ENCODE measurements around the gene RAB6A. TPM values are rescaled to one million over a fixed set of nuclear protein-coding genes. Genes with fewer than 3 reads are reported as not detected.
A peak's percentile ranks its signal among the peaks of the same experiment; 100 is the strongest.

RAB6A gene
- polyA plus RNA-seq, 2 of the 4 experiments (the other 2 are of a cell fraction): 75.7 to 141 TPM

DNA sequence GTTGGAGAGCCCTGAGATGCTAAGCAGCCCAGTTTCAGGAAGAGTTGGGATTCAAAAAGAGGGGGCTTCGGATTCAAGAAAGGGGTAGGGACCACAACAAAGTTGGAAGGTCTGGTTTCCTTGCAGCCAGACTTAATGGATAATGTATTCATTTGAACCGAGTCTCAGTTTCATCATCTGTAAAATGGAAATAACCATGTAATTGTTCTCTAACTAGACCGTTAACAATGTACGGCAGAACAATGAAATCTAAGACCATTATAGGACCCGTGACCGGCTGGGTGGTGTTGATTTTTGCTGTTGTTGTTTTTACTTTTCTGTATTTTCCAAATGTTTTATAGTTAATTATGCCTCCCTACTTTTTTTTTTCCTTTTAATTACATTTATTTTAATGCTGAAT lies 20.4 kb upstream of the RAB6A start:
- H3K4me3 ChIP-seq: no peak overlapping the region
- ChIA-PET POLR2A (no interaction called here), CTCF (interaction anchor here (1.3 kb wide), 1 partner anchor 13 kb away, joined by 4 read pairs; no protein-coding TSS in a partner anchor)
- no peaks in the 10 kb centered on the region for H3K9me3 ChIP-seq
- peak overlapping the region in 1 of 2 experiments; percentile 91; a peak in 2 of 6 replicates for H3K27ac ChIP-seq
- FAIRE-seq (no peak), ATAC-seq (no peak), DNase-seq (ENCODE audit: low read depth in 1 of 2, low spot score in 1 of 2) (no peak)
- WGBS (ENCODE audit: missing lambda C conversion rate): 93% methylated on average over 6 of the region's 6 CpGs
- no peak overlapping the region for H3K4me2 ChIP-seq
- TF ChIP-seq, protein P1, sequence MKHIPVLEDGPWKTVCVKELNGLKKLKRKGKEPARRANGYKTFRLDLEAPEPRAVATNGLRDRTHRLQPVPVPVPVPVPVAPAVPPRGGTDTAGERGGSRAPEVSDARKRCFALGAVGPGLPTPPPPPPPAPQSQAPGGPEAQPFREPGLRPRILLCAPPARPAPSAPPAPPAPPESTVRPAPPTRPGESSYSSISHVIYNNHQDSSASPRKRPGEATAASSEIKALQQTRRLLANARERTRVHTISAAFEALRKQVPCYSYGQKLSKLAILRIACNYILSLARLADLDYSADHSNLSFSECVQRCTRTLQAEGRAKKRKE (CRISPR knock-in tag; IDR thresholded peaks at IDR 0.05; ENCODE audit: low read depth): no peak
- no peak for TF ChIP-seq POLR2A (IDR thresholded peaks at IDR 0.05; ENCODE audit: low read length)
- no peak for TF ChIP-seq EHF (CRISPR knock-in tag; IDR thresholded peaks at IDR 0.05)
- TF ChIP-seq, protein P2, sequence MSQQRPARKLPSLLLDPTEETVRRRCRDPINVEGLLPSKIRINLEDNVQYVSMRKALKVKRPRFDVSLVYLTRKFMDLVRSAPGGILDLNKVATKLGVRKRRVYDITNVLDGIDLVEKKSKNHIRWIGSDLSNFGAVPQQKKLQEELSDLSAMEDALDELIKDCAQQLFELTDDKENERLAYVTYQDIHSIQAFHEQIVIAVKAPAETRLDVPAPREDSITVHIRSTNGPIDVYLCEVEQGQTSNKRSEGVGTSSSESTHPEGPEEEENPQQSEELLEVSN (IDR thresholded peaks at IDR 0.05; ENCODE audit: borderline replicate concordance, low read depth): no peak
- TF ChIP-seq TP53 (CRISPR knock-in tag; IDR thresholded peaks at IDR 0.05): no peak
- TF ChIP-seq ZSCAN20 (CRISPR knock-in tag; IDR thresholded peaks at IDR 0.05): no peak
- TF ChIP-seq, protein P3, sequence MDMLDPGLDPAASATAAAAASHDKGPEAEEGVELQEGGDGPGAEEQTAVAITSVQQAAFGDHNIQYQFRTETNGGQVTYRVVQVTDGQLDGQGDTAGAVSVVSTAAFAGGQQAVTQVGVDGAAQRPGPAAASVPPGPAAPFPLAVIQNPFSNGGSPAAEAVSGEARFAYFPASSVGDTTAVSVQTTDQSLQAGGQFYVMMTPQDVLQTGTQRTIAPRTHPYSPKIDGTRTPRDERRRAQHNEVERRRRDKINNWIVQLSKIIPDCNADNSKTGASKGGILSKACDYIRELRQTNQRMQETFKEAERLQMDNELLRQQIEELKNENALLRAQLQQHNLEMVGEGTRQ (IDR thresholded peaks at IDR 0.05): no peak
- TF ChIP-seq HOXA7 (CRISPR knock-in tag; IDR thresholded peaks at IDR 0.05): no peak
- no peak for TF ChIP-seq SMC3 (IDR thresholded peaks at IDR 0.05)
- TF ChIP-seq, protein P4, sequence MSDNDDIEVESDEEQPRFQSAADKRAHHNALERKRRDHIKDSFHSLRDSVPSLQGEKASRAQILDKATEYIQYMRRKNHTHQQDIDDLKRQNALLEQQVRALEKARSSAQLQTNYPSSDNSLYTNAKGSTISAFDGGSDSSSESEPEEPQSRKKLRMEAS (IDR thresholded peaks at IDR 0.05): no peak
- TF ChIP-seq KDM5A (IDR thresholded peaks at IDR 0.05): no peak
- no peak for TF ChIP-seq FOXS1 (CRISPR knock-in tag; IDR thresholded peaks at IDR 0.05)
- no peak for TF ChIP-seq RFX5 (IDR thresholded peaks at IDR 0.05)
- TF ChIP-seq ZNF302 (CRISPR knock-in tag; IDR thresholded peaks at IDR 0.05): no peak
- TF ChIP-seq SREBF2 (IDR thresholded peaks at IDR 0.05): no peak
- no peak for TF ChIP-seq HOXB13 (CRISPR knock-in tag; IDR thresholded peaks at IDR 0.05; ENCODE audit: low read depth)
- no peak for TF ChIP-seq JUNB (IDR thresholded peaks at IDR 0.05)
- no peak for TF ChIP-seq ESRRA (IDR thresholded peaks at IDR 0.05; ENCODE audit: borderline replicate concordance, low read length)
- H3K4me1 ChIP-seq: peaks cover 25% of the 10 kb centered on the region; the same call in 2 of the 3 replicates

DNA sequence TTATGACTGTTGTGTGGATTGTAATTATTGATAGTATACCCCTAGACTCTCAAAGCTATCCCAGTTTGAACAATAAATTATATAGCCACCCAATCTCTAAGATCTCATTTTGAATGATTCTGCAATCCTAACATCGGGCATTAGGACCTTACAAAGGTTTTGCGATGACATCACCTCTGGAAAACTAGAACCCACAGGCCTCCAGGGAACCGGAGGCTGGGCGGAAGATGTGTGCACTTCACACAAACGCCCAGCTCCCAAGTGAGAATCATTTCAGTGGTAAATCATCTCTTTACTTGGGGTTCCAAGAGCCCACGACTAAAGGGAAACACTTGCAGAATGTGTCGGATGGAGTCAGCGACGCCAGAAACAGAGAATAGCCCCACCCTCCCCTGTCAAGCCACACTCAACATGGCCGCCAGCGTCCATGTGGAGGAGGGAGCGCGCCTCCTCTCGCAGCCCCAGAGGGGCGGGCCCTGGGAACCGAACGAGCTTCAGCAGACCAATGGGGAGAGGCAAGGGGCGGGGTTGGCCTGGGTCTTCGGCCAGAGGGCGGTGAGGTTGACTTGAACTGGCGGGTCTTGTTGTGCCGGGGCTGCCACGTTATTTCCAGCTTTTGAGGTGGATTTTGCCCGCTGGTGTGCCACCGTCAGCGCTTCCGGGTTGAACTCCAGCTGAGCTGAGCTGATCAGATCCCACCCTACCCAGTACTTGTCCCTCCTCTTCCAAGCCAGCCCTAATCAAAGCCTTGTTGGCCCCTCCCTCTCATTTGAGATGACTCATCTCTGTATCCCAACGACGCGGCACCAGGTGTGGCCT lies 18.4 kb upstream of the RAB6A start:
- Histone ChIP-seq H3K27ac (peak overlapping the region; percentile 80 to 91), H3K4me2 (peak overlapping the region; percentile 93), H3K4me1 (peaks cover 15% of the 10 kb centered on the region; the same call in 2 of the 3 replicates), H3K9me3 (no peaks in the 10 kb centered on the region), H3K4me3 (peak overlapping the region; percentile 40)
- DNase-seq (ENCODE audit: low read depth in 1 of 2, low spot score in 1 of 2): peak; percentile 97 to 99
- peak; percentile 99 for ATAC-seq
- POLR2A ChIA-PET: interaction anchor here (0.6 to 3.0 kb wide), 12 partner anchors 9 to 472 kb away, joined by 3 to 89 read pairs (median 5); partner anchors contain the start of genes COA4, MRPL48, PAAF1 and RAB6A
- CTCF ChIA-PET: interaction anchor here (0.6 to 3.9 kb wide), 10 partner anchors 9 to 444 kb away, joined by 3 to 19 read pairs (median 3); partner anchors contain the start of genes MRPL48 and RAB6A
- WGBS (ENCODE audit: missing lambda C conversion rate): 2% methylated on average over 29 of the region's 30 CpGs
- peak; percentile 43 for FAIRE-seq
- TF ChIP-seq, protein P5, sequence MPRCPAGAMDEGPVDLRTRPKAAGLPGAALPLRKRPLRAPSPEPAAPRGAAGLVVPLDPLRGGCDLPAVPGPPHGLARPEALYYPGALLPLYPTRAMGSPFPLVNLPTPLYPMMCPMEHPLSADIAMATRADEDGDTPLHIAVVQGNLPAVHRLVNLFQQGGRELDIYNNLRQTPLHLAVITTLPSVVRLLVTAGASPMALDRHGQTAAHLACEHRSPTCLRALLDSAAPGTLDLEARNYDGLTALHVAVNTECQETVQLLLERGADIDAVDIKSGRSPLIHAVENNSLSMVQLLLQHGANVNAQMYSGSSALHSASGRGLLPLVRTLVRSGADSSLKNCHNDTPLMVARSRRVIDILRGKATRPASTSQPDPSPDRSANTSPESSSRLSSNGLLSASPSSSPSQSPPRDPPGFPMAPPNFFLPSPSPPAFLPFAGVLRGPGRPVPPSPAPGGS (IDR thresholded peaks at IDR 0.05): peak; percentile 54; the same call in 2 of the 3 replicates
- TF ChIP-seq ZFP36 (IDR thresholded peaks at IDR 0.05; ENCODE audit: borderline replicate concordance, partially characterized antibody) (no peak), HOXB5 (CRISPR knock-in tag; IDR thresholded peaks at IDR 0.05) (no peak), FOSL2 (IDR thresholded peaks at IDR 0.05) (peak; percentile 81), FOSL2 (CRISPR knock-in tag; IDR thresholded peaks at IDR 0.05) (peak; percentile 97), TP53 (CRISPR knock-in tag; IDR thresholded peaks at IDR 0.05) (0 out of 2 replicates have a peak, but pooled peaks have one; percentile 42), FOXS1 (CRISPR knock-in tag; IDR thresholded peaks at IDR 0.05) (no peak), MAFK (IDR thresholded peaks at IDR 0.05; ENCODE audit: partially characterized antibody) (peak; percentile 60), NPAS2 (CRISPR knock-in tag; IDR thresholded peaks at IDR 0.05; ENCODE audit: borderline replicate concordance) (no peak), SMC3 (IDR thresholded peaks at IDR 0.05) (no peak), HOXB13 (CRISPR knock-in tag; IDR thresholded peaks at IDR 0.05; ENCODE audit: low read depth) (no peak), MYC (IDR thresholded peaks at IDR 0.05; ENCODE audit: borderline replicate concordance, low read length) (peak; percentile 90), POLR2A (IDR thresholded peaks at IDR 0.05; ENCODE audit: low read length) (peak; percentile 48), NFE2L2 (conservative IDR thresholded peaks at IDR 0.05; ENCODE audit: low read length) (no peak)
- TF ChIP-seq, protein P6, sequence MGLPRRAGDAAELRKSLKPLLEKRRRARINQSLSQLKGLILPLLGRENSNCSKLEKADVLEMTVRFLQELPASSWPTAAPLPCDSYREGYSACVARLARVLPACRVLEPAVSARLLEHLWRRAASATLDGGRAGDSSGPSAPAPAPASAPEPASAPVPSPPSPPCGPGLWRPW (IDR thresholded peaks at IDR 0.05): no peak
- TF ChIP-seq, protein P7, sequence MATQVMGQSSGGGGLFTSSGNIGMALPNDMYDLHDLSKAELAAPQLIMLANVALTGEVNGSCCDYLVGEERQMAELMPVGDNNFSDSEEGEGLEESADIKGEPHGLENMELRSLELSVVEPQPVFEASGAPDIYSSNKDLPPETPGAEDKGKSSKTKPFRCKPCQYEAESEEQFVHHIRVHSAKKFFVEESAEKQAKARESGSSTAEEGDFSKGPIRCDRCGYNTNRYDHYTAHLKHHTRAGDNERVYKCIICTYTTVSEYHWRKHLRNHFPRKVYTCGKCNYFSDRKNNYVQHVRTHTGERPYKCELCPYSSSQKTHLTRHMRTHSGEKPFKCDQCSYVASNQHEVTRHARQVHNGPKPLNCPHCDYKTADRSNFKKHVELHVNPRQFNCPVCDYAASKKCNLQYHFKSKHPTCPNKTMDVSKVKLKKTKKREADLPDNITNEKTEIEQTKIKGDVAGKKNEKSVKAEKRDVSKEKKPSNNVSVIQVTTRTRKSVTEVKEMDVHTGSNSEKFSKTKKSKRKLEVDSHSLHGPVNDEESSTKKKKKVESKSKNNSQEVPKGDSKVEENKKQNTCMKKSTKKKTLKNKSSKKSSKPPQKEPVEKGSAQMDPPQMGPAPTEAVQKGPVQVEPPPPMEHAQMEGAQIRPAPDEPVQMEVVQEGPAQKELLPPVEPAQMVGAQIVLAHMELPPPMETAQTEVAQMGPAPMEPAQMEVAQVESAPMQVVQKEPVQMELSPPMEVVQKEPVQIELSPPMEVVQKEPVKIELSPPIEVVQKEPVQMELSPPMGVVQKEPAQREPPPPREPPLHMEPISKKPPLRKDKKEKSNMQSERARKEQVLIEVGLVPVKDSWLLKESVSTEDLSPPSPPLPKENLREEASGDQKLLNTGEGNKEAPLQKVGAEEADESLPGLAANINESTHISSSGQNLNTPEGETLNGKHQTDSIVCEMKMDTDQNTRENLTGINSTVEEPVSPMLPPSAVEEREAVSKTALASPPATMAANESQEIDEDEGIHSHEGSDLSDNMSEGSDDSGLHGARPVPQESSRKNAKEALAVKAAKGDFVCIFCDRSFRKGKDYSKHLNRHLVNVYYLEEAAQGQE (IDR thresholded peaks at IDR 0.05): no peak; the same call in 1 of the 2 replicates
